ENCODE measurements around the gene JAK3.
A peak's percentile ranks its signal among the peaks of the same experiment; 100 is the strongest.

The JAK3 gene

GRCh38 chr19:17830567-17831418 lies 17.0 kb downstream of the JAK3 start:
- DNase-seq (ENCODE audit: insufficient read length, low spot score) (peak; percentile 90), FAIRE-seq (no peak)
- TF ChIP-seq SPI1 (IDR thresholded peaks at IDR 0.05; ENCODE audit: low read depth, low read length): peak; percentile 24; the same call in 1 of the 2 replicates
- TF ChIP-seq POU2F2 (IDR thresholded peaks at IDR 0.05; ENCODE audit: low read depth, low read length): no peak

GRCh38 chr19:17829855-17830566 lies 17.8 kb downstream of the JAK3 start:
- DNase-seq (ENCODE audit: insufficient read length, low spot score) (no peak), FAIRE-seq (no peak)
- no peak for TF ChIP-seq SPI1 (IDR thresholded peaks at IDR 0.05; ENCODE audit: low read depth, low read length)
- no peak for TF ChIP-seq TAF1 (IDR thresholded peaks at IDR 0.05; ENCODE audit: low read depth, low read length)
- TF ChIP-seq POU2F2 (IDR thresholded peaks at IDR 0.05; ENCODE audit: low read depth, low read length): no peak
- TF ChIP-seq POLR2A (IDR thresholded peaks at IDR 0.05; ENCODE audit: low read depth, low read length): no peak
- TF ChIP-seq POLR2AphosphoS5 (IDR thresholded peaks at IDR 0.05; ENCODE audit: low read depth, low read length): no peak
- no peak for TF ChIP-seq PAX5 (IDR thresholded peaks at IDR 0.05; ENCODE audit: insufficient read depth, low read length, severe bottlenecking)

- no peak for FAIRE-seq
- DNase-seq (ENCODE audit: insufficient read length, low spot score): no peak
- TF ChIP-seq POLR2A (IDR thresholded peaks at IDR 0.05; ENCODE audit: low read depth, low read length) (no peak), SPI1 (IDR thresholded peaks at IDR 0.05; ENCODE audit: low read depth, low read length) (no peak), PAX5 (IDR thresholded peaks at IDR 0.05; ENCODE audit: insufficient read depth, low read length, severe bottlenecking) (no peak), POLR2AphosphoS5 (IDR thresholded peaks at IDR 0.05; ENCODE audit: low read depth, low read length) (no peak), TAF1 (IDR thresholded peaks at IDR 0.05; ENCODE audit: low read depth, low read length) (no peak), POU2F2 (IDR thresholded peaks at IDR 0.05; ENCODE audit: low read depth, low read length) (no peak)
Measured at GRCh38 chr19:17826508-17827056, 21.2 kb downstream of the JAK3 start.

- TF ChIP-seq PAX5 (IDR thresholded peaks at IDR 0.05; ENCODE audit: insufficient read depth, low read length, severe bottlenecking) (no peak), POLR2A (IDR thresholded peaks at IDR 0.05; ENCODE audit: low read depth, low read length) (no peak), TAF1 (IDR thresholded peaks at IDR 0.05; ENCODE audit: low read depth, low read length) (no peak), SPI1 (IDR thresholded peaks at IDR 0.05; ENCODE audit: low read depth, low read length) (no peak), POU2F2 (IDR thresholded peaks at IDR 0.05; ENCODE audit: low read depth, low read length) (no peak), POLR2AphosphoS5 (IDR thresholded peaks at IDR 0.05; ENCODE audit: low read depth, low read length) (no peak)
- DNase-seq (ENCODE audit: insufficient read length, low spot score) (no peak), FAIRE-seq (no peak)
Measured at GRCh38 chr19:17824339-17824738, 23.4 kb downstream of the JAK3 start.

GRCh38 chr19:17821190-17821589 lies 26.6 kb downstream of the JAK3 start, which contains the start of gene INSL3:
INSL3 (minus strand) TSS chr19:17821519; CDS start chr19:17821506, 13 bp downstream.
- no peak for DNase-seq (ENCODE audit: insufficient read length, low spot score)
- FAIRE-seq: no peak
- TF ChIP-seq POU2F2 (IDR thresholded peaks at IDR 0.05; ENCODE audit: low read depth, low read length) (no peak), SPI1 (IDR thresholded peaks at IDR 0.05; ENCODE audit: low read depth, low read length) (no peak), POLR2AphosphoS5 (IDR thresholded peaks at IDR 0.05; ENCODE audit: low read depth, low read length) (no peak), TAF1 (IDR thresholded peaks at IDR 0.05; ENCODE audit: low read depth, low read length) (no peak), POLR2A (IDR thresholded peaks at IDR 0.05; ENCODE audit: low read depth, low read length) (no peak), PAX5 (IDR thresholded peaks at IDR 0.05; ENCODE audit: insufficient read depth, low read length, severe bottlenecking) (no peak)

GRCh38 chr19:17817668-17818363 lies 30.0 kb downstream of the JAK3 start:
- DNase-seq (ENCODE audit: insufficient read length, low spot score) (no peak), FAIRE-seq (no peak)
- TF ChIP-seq PAX5 (IDR thresholded peaks at IDR 0.05; ENCODE audit: insufficient read depth, low read length, severe bottlenecking) (no peak), SPI1 (IDR thresholded peaks at IDR 0.05; ENCODE audit: low read depth, low read length) (no peak), POLR2AphosphoS5 (IDR thresholded peaks at IDR 0.05; ENCODE audit: low read depth, low read length) (no peak), TAF1 (IDR thresholded peaks at IDR 0.05; ENCODE audit: low read depth, low read length) (no peak), POU2F2 (IDR thresholded peaks at IDR 0.05; ENCODE audit: low read depth, low read length) (no peak), POLR2A (IDR thresholded peaks at IDR 0.05; ENCODE audit: low read depth, low read length) (no peak)

- FAIRE-seq (no peak), DNase-seq (ENCODE audit: insufficient read length, low spot score) (no peak)
- TF ChIP-seq SPI1 (IDR thresholded peaks at IDR 0.05; ENCODE audit: low read depth, low read length) (no peak), POU2F2 (IDR thresholded peaks at IDR 0.05; ENCODE audit: low read depth, low read length) (no peak), POLR2AphosphoS5 (IDR thresholded peaks at IDR 0.05; ENCODE audit: low read depth, low read length) (no peak), TAF1 (IDR thresholded peaks at IDR 0.05; ENCODE audit: low read depth, low read length) (no peak), POLR2A (IDR thresholded peaks at IDR 0.05; ENCODE audit: low read depth, low read length) (no peak), PAX5 (IDR thresholded peaks at IDR 0.05; ENCODE audit: insufficient read depth, low read length, severe bottlenecking) (no peak)
Measured at GRCh38 chr19:17812099-17812498, 35.7 kb downstream of the JAK3 start.

- DNase-seq (ENCODE audit: insufficient read length, low spot score) (no peak), FAIRE-seq (no peak)
Measured at GRCh38 chr19:17811681-17812080, 36.1 kb downstream of the JAK3 start.

More at GRCh38 chr19:17811681-17812080, 36.1 kb downstream of the JAK3 start:
- TF ChIP-seq SPI1 (IDR thresholded peaks at IDR 0.05; ENCODE audit: low read depth, low read length) (no peak), POLR2A (IDR thresholded peaks at IDR 0.05; ENCODE audit: low read depth, low read length) (no peak), PAX5 (IDR thresholded peaks at IDR 0.05; ENCODE audit: insufficient read depth, low read length, severe bottlenecking) (no peak), POU2F2 (IDR thresholded peaks at IDR 0.05; ENCODE audit: low read depth, low read length) (no peak), TAF1 (IDR thresholded peaks at IDR 0.05; ENCODE audit: low read depth, low read length) (no peak), POLR2AphosphoS5 (IDR thresholded peaks at IDR 0.05; ENCODE audit: low read depth, low read length) (no peak)

All from GM12891 (cell line).